Activated CD4-positive, alpha-beta T cell treated with anti-CD3 and anti-CD28 coated beads, Interleukin-2, amount 50 U/mL, for 16 hours (primary cell): ENCODE results near the gene GRIK3.

Source experiments
- DNase-seq: peaks from one replicate; pipeline ENCODE4 v3.0.0-alpha.2; 2020

Gene GRIK3

DNA sequence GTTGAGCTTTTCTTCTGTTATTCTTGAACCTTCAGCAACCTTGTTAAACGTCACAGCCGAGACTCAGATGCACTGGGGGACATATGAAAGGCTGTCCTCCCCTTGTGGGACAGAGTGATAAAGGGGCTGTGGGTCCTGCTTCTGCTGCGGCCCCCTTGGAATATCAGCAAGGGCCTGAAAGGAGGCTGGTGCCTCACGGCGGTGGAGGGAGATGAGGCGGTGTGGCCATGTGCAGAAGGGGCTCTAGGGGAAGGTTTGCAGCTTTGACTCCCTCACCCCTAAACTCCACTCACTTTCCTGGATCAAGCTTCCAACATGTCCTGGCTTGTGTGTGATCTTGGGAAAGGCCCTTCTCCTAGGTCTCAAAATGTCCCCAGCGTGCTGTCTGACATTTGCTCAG is 280.9 kb downstream of the GRIK3 start:
- no peak for DNase-seq

DNA sequence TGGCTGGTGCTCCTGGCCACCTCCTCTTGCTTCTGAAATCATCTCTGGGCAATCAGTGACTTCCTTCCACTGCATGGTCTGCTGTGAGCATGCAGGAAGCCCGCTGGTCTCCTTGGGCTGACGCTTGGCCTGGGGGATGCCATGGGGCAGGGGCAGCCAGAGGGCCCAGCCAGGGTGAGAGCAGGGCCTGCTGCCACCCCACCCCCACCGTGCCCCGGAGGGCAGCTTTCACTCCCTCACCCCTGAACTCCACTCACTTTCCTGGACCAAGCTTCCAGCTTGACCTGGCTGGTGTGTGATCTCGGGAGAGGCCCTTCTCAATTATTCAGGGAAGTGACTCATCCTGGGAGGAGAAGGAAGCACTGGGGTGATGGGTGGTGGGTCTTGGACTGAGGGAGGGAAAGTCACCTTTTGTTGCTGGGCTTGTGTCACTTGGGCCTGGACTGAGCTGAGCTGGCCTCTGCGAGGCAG is 281.4 kb downstream of the GRIK3 start:
- DNase-seq: no peak

DNA sequence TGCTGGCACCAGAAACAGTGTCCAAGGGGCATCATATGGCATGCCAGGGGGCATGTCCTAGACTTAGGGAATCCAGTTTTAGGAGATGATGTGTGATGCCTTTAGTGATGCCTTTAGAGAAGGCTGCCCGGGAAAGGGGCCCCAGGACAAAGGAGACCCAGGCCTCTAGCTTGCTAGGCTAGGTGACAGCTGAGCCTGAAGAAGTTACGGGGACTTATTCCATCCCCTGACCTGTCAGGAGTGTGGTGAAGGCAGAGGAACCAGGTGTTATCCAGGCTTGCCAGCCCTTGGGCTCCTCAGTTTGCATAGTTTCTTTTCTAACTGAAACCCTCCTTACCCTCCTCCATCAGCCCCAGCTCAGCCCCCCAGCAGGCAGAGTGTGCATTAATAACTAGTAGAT is 281.9 kb downstream of the GRIK3 start:
- DNase-seq: no peak

DNA sequence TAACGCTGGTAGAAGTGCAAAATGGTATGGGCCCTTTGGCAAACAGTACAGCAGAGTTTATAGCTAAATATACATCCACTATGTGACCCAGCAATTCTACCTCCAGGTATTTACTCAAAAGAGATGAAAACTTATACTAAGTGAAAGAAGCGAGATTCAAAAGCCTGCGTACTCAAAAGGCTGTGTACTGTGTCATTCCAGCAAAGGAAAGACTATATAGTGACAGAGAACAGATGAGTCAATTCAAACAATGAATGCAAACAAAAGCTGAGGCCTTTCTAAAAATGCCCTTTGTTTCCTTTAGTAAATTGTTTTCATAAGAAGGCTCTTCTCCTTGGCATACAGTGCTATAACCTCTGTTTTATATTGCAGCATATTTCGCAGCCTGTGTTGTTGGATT is 282.8 kb downstream of the GRIK3 start:
- DNase-seq: no peak

DNA sequence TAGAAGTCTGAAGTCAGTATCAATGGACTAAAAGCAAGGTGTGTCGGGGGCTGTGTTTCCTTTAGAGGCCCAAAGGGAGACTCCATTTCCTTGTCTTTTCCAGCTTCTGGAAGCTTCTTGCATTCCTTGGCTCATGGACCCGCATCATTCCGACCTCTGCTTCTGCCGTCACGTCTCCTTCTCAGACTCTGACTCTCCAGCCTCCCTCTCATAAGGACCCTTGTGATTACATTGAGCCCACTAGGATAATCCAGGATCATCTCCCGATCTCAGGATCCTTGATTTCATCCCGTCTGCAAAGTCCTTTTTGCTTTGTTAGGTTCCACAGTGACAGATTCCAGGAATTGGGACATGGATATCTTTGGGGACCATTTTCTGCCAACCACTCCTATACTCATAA is 285.8 kb downstream of the GRIK3 start:
- no peak for DNase-seq
